Measurements from ENCODE around the gene CPT2.

GRCh38 chr1:53180226-53180625, 16.4 kb upstream of the CPT2 start:
- no peak for TF ChIP-seq CTCF (IDR thresholded peaks at IDR 0.05)
- TF ChIP-seq POLR2A (IDR thresholded peaks at IDR 0.05; ENCODE audit: low read depth) = no peak
- no peak for TF ChIP-seq POLR2AphosphoS5 (IDR thresholded peaks at IDR 0.05)
- no peak for TF ChIP-seq EP300 (IDR thresholded peaks at IDR 0.05)
